Mesendoderm (in vitro differentiated cells): ENCODE data around the gene CHD2.

Source experiments
- DNase-seq: peaks from one replicate; pipeline ENCODE4 v3.0.0; 2013
- H2AK5ac ChIP-seq: 2 replicates; pipeline ENCODE4 v1.6.1; 2013; ENCODE audit warnings: low read length, inconsistent platforms
- H2BK120ac ChIP-seq: 2 replicates; pipeline ENCODE4 v1.6.1; 2013; ENCODE audit warnings: low read depth, mild to moderate bottlenecking, low read length, moderate library complexity, mixed read lengths
- H2BK15ac ChIP-seq: replicated peaks from 2 replicates; pipeline ENCODE4 v1.6.1; 2013; ENCODE audit warnings: low read depth, mild to moderate bottlenecking, moderate library complexity
- H2BK5ac ChIP-seq: 2 replicates; pipeline ENCODE4 v1.6.1; 2013; ENCODE audit warnings: low read length, inconsistent platforms
- H3K18ac ChIP-seq: 2 replicates; pipeline ENCODE4 v1.6.1; 2013; ENCODE audit warnings: mild to moderate bottlenecking, low read length, mixed read lengths
- H3K23ac ChIP-seq: one replicate; pipeline ENCODE4 v1.6.1; 2013; ENCODE audit warnings: low read length
- H3K27ac ChIP-seq: 2 replicates; pipeline ENCODE4 v1.5.1; 2013; ENCODE audit warnings: low read depth, mild to moderate bottlenecking, inconsistent platforms, low read length, moderate library complexity
- H3K27me3 ChIP-seq: 2 replicates; pipeline ENCODE4 v1.6.1; 2013; ENCODE audit warnings: low read length, control low read depth, mild to moderate bottlenecking, inconsistent platforms; ENCODE audit not compliant: insufficient read depth, poor library complexity
- H3K36me3 ChIP-seq: 2 replicates; pipeline ENCODE4 v1.6.1; 2013; ENCODE audit warnings: low read length, inconsistent platforms; ENCODE audit not compliant: control insufficient read depth, insufficient read depth
- H3K4ac ChIP-seq: one replicate; pipeline ENCODE4 v1.6.1; 2013; ENCODE audit warnings: low read depth, mild to moderate bottlenecking, low read length, moderate library complexity
- H3K4me1 ChIP-seq: 2 replicates; pipeline ENCODE4 v1.6.1; 2013; ENCODE audit warnings: low read depth, low read length, inconsistent platforms; ENCODE audit not compliant: control insufficient read depth
- H3K4me2 ChIP-seq: 2 replicates; pipeline ENCODE4 v1.6.1; 2013; ENCODE audit warnings: low read length
- H3K4me3 ChIP-seq: 2 replicates; pipeline ENCODE4 v1.5.1; 2013; ENCODE audit warnings: mild to moderate bottlenecking, low read length
- H3K56ac ChIP-seq: one replicate; pipeline ENCODE4 v1.6.1; 2013; ENCODE audit warnings: low read length
- H3K79me1 ChIP-seq: 2 replicates; pipeline ENCODE4 v1.6.1; 2013; ENCODE audit warnings: low read length, inconsistent platforms
- H3K79me2 ChIP-seq: 2 replicates; pipeline ENCODE4 v1.6.1; 2013; ENCODE audit warnings: mild to moderate bottlenecking, low read length; ENCODE audit not compliant: control insufficient read depth, insufficient read depth
- H3K9ac ChIP-seq: 2 replicates; pipeline ENCODE4 v1.6.1; 2013; ENCODE audit warnings: low read length, inconsistent platforms
- H4K5ac ChIP-seq: one replicate; pipeline ENCODE4 v1.6.1; 2013; ENCODE audit warnings: low read length
- H4K8ac ChIP-seq: one replicate; pipeline ENCODE4 v1.6.1; 2013; ENCODE audit warnings: low read depth, mild to moderate bottlenecking, control low read depth, low read length, moderate library complexity
- WGBS: extraction: QIAGEN DNeasy Blood & Tissue Kit; methylation state at CpG from one replicate; pipeline ENCODE4 v1.1.7; 2013; ENCODE audit warnings: low lambda C conversion rate, missing lambda C conversion rate; ENCODE audit not compliant: insufficient coverage; ENCODE audit errors: extremely low coverage; 5-methylcytosine and 5-hydroxymethylcytosine counted together

Gene CHD2

DNA sequence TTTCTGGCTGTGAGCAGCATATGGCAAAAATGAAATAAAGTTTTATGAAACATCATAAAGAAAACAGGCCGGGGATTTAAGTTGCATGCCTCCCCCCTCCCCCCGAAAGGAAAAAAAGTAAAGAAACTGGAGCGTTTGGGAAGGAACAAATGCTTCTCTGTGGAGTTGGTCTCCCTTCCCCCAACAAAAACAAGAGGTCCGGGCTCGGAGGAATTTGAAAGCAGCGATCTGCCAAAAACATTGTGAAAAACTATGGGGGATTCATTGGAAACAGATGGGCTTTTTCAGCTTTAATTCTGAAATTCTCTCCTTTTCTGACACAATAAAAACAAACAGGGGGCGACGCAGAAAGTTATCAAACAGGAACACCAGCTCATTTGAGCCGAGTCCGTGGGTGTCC, 171.9 kb downstream of the CHD2 start:
- no peak overlapping the region for H4K5ac ChIP-seq
- H3K4me2 ChIP-seq: peak overlapping the region; percentile 94
- no peak overlapping the region for H3K4ac ChIP-seq
- H3K36me3 ChIP-seq: no peaks in the 10 kb centered on the region
- WGBS: no CpG with 5 or more reads among the region's 10 CpGs
- H3K18ac ChIP-seq: peak overlapping the region; percentile 88
- H3K27ac ChIP-seq: no peak overlapping the region
- H3K4me3 ChIP-seq: peak overlapping the region; percentile 82
- H2BK120ac ChIP-seq: no peak overlapping the region
- peaks cover 10% of the 10 kb centered on the region for H3K4me1 ChIP-seq
- H3K9ac ChIP-seq: peak overlapping the region; percentile 83
- H3K56ac ChIP-seq: peak overlapping the region; percentile 94
- DNase-seq: peak; percentile 62
- no peak overlapping the region for H2BK15ac ChIP-seq
- H3K27me3 ChIP-seq: no peaks in the 10 kb centered on the region
- H2BK5ac ChIP-seq: no peak overlapping the region
- no peak overlapping the region for H3K23ac ChIP-seq
- no peak overlapping the region for H4K8ac ChIP-seq
- H3K79me2 ChIP-seq: no peaks in the 10 kb centered on the region
- no peak overlapping the region for H2AK5ac ChIP-seq
- H3K79me1 ChIP-seq: peaks cover 1% of the 10 kb centered on the region

DNA sequence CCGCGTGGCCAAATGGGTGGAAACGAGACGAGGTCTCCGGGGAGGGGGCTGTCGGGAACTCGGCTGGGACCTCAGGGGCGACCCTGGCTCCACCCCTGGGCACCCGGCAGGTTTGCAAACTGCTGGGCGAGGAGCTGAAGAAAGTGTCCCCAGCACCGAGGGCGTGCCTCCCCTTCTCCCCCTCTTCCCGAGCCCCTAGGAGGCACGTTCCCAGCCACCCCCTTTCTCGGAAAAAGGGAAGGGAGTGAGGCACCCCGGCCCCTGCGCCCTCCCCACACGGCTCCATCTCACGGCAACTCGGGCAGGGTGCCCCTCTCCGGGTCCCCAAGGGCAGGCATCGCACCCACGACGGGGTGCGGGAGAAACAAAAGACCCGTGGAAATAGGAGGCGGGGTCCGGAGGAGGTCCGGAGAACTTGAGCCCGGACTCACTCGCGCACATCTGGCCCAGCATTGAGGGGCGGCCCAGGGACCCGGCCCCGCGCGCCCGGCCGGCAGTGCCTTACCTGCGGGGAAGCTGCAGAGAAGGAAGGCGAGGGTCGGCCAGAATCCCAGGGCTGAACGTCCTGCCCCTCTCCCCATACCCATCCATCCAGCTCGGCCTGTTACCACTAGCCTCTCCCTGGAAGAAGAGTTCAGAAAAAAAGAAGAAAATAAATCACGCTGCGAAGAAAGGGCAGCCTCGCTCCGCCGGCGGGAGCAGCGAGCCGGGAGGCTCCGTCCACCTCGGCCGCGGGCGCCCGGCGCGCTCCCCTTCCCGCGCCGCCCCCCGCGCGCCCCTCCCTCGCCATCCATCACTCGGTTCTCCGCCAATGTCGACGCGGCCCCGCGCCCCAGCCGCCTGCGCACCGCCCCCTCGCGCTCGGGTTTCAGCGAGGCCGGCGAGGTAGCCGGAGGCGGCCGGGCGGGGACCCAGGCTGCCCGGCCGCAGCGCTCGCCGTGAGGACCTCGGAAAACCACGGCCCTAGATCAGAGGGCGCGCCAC, 172.6 kb downstream of the CHD2 start:
- peaks cover 10% of the 10 kb centered on the region for H3K4me1 ChIP-seq
- H3K4ac ChIP-seq: no peak overlapping the region
- no peak overlapping the region for H4K5ac ChIP-seq
- H3K56ac ChIP-seq: peak overlapping the region; percentile 94
- no peaks in the 10 kb centered on the region for H3K36me3 ChIP-seq
- H3K27me3 ChIP-seq: no peaks in the 10 kb centered on the region
- DNase-seq: peak; percentile 79
- peaks cover 1% of the 10 kb centered on the region for H3K79me1 ChIP-seq
- no peak overlapping the region for H4K8ac ChIP-seq
- no CpG with 5 or more reads among the region's 96 CpGs for WGBS
- H3K18ac ChIP-seq: peak overlapping the region; percentile 88
- no peaks in the 10 kb centered on the region for H3K79me2 ChIP-seq
- no peak overlapping the region for H3K27ac ChIP-seq
- H2AK5ac ChIP-seq: no peak overlapping the region
- H2BK15ac ChIP-seq: no peak overlapping the region
- H2BK120ac ChIP-seq: no peak overlapping the region
- H3K9ac ChIP-seq: peak overlapping the region; percentile 83
- H3K23ac ChIP-seq: peak overlapping the region; percentile 75
- no peak overlapping the region for H2BK5ac ChIP-seq
- peak overlapping the region; percentile 82 for H3K4me3 ChIP-seq
- H3K4me2 ChIP-seq: peak overlapping the region; percentile 94

DNA sequence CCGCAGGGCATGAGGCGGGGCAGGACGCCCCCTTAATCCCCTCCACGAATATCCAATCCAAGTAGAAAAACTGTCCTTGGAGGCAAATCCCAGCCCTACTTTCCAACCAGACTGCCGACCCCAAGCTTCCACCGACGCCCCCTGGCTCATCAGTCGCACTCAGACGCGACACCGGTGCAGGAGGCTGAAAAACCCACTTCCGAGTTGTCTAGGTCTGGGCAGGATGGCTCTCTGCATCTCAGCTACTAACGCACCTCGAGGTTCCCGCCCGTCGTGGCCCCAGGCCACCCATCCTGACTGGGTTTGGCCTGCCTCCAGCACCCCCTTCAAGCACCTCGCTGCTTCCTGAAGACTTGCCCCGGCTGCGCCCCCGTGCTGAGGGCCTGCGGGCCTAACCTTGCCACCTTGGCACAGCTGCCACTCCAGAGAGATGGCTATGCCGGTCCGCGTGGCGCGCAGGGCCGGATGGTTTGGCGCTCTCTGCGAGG, 173.4 kb downstream of the CHD2 start:
- no peak overlapping the region for H2BK15ac ChIP-seq
- H3K27me3 ChIP-seq: no peaks in the 10 kb centered on the region
- peak overlapping the region; percentile 83 for H3K56ac ChIP-seq
- H3K9ac ChIP-seq: peak overlapping the region; percentile 49
- H3K36me3 ChIP-seq: no peaks in the 10 kb centered on the region
- H3K4ac ChIP-seq: no peak overlapping the region
- no CpG with 5 or more reads among the region's 30 CpGs for WGBS
- H2BK120ac ChIP-seq: no peak overlapping the region
- H4K8ac ChIP-seq: no peak overlapping the region
- peak overlapping the region; percentile 36 for H3K4me2 ChIP-seq
- DNase-seq: peak; percentile 37
- no peak overlapping the region for H2AK5ac ChIP-seq
- no peak overlapping the region for H3K18ac ChIP-seq
- H3K4me1 ChIP-seq: peaks cover 7% of the 10 kb centered on the region
- H3K23ac ChIP-seq: peak overlapping the region; percentile 59
- H3K4me3 ChIP-seq: no peak overlapping the region
- H3K79me2 ChIP-seq: no peaks in the 10 kb centered on the region
- no peak overlapping the region for H2BK5ac ChIP-seq
- H4K5ac ChIP-seq: no peak overlapping the region
- H3K79me1 ChIP-seq: peaks cover 1% of the 10 kb centered on the region
- no peak overlapping the region for H3K27ac ChIP-seq

DNA sequence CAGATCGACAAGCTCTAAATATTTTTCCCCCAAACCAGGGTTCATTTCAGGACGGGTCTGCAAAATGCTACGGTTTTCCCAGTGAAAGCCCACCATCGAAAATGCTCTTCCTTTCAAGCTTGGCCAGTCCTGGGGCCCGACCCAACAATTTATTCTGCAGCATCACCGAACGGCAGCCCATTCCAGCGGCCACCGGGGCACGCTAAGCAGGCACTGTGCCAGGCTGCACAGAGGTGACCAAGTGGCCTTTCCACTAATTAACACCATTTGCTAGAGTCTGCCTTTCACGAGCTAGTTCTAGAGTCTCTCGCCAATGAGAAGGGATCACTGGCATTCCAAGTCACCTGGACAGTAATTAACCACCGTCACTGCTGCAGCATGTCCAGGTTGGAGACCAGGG, 174.5 kb downstream of the CHD2 start:
- H3K4ac ChIP-seq: no peak overlapping the region
- H3K27ac ChIP-seq: no peak overlapping the region
- H2BK15ac ChIP-seq: no peak overlapping the region
- no peak overlapping the region for H4K8ac ChIP-seq
- no peak overlapping the region for H2AK5ac ChIP-seq
- WGBS: no CpG with 5 or more reads among the region's 13 CpGs
- H3K79me1 ChIP-seq: peaks cover 1% of the 10 kb centered on the region
- H3K4me3 ChIP-seq: no peak overlapping the region
- no peak overlapping the region for H3K4me2 ChIP-seq
- no peak overlapping the region for H3K23ac ChIP-seq
- no peaks in the 10 kb centered on the region for H3K36me3 ChIP-seq
- no peak overlapping the region for H2BK5ac ChIP-seq
- no peak overlapping the region for H4K5ac ChIP-seq
- H3K9ac ChIP-seq: no peak overlapping the region
- no peak overlapping the region for H3K56ac ChIP-seq
- no peak overlapping the region for H2BK120ac ChIP-seq
- H3K27me3 ChIP-seq: no peaks in the 10 kb centered on the region
- peaks cover 7% of the 10 kb centered on the region for H3K4me1 ChIP-seq
- H3K18ac ChIP-seq: no peak overlapping the region
- no peaks in the 10 kb centered on the region for H3K79me2 ChIP-seq
- DNase-seq: no peak

DNA sequence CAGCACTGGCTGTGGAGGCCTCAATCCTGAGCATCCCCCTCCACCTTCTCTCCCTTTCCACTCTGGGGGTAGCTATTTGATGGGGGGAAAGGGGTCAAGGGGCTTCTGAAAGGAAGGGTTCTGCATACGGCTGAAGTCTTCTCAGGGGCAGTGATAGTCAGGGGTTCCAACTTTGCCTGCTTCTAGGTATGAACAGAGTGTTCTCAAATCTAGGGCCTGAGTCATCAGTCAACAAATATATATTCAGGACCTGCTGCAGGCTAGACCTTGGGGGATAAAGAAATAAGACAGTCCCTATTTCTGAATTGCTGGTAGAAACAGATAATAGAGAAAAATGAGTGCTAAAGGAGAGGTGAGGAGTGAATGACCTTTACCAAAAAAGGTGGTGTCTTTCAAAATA, 176.1 kb downstream of the CHD2 start:
- H3K36me3 ChIP-seq: no peaks in the 10 kb centered on the region
- no peak overlapping the region for H3K4ac ChIP-seq
- no peak overlapping the region for H2BK15ac ChIP-seq
- H4K8ac ChIP-seq: no peak overlapping the region
- no peak overlapping the region for H4K5ac ChIP-seq
- H3K56ac ChIP-seq: no peak overlapping the region
- no peaks in the 10 kb centered on the region for H3K79me2 ChIP-seq
- H3K9ac ChIP-seq: no peak overlapping the region
- H3K4me1 ChIP-seq: peaks cover 2% of the 10 kb centered on the region
- H2BK5ac ChIP-seq: no peak overlapping the region
- H3K79me1 ChIP-seq: no peaks in the 10 kb centered on the region
- H2AK5ac ChIP-seq: no peak overlapping the region
- no peak overlapping the region for H3K23ac ChIP-seq
- no CpG with 5 or more reads among the region's 1 CpG for WGBS
- H3K4me2 ChIP-seq: no peak overlapping the region
- no peak overlapping the region for H2BK120ac ChIP-seq
- H3K18ac ChIP-seq: no peak overlapping the region
- H3K4me3 ChIP-seq: no peak overlapping the region
- DNase-seq: no peak
- H3K27me3 ChIP-seq: no peaks in the 10 kb centered on the region
- H3K27ac ChIP-seq: no peak overlapping the region
